HG03196 (cell line): Measurements from ENCODE around the gene KCNQ4.
A peak's percentile ranks its signal among the peaks of the same experiment; 100 is the strongest.

Source experiments
- ATAC-seq: cut with Tn5 transposase; IDR thresholded peaks from one replicate; pipeline ENCODE4 v1.9.1; 2021; ENCODE audit not compliant: unreplicated experiment

The KCNQ4 gene

GRCh38 chr1:40857737-40858136, 74.2 kb downstream of the KCNQ4 start:
- ATAC-seq: no peak

- ATAC-seq: no peak
Observed at GRCh38 chr1:40858856-40859416, 75.3 kb downstream of the KCNQ4 start.

GRCh38 chr1:40860706-40861223, 77.2 kb downstream of the KCNQ4 start:
- ATAC-seq: no peak

- ATAC-seq: no peak
Observed at GRCh38 chr1:40861224-40862003, 77.8 kb downstream of the KCNQ4 start.

- ATAC-seq: peak; percentile 87
Observed at GRCh38 chr1:40862008-40862863, 78.6 kb downstream of the KCNQ4 start, which contains the start of gene CITED4. TSS of gene CITED4 (minus strand) at chr1:40862363. CDS start at chr1:40862127, 236 bp downstream.

- no peak for ATAC-seq
Observed at GRCh38 chr1:40868051-40868723, 84.6 kb downstream of the KCNQ4 start.

- no peak for ATAC-seq
Observed at GRCh38 chr1:40870135-40870728, 86.6 kb downstream of the KCNQ4 start.

GRCh38 chr1:40872276-40872675, 88.7 kb downstream of the KCNQ4 start:
- ATAC-seq: no peak

- no peak for ATAC-seq
Observed at GRCh38 chr1:40873863-40874472, 90.4 kb downstream of the KCNQ4 start.

- no peak for ATAC-seq
Observed at GRCh38 chr1:40876436-40876761, 92.8 kb downstream of the KCNQ4 start.

GRCh38 chr1:40876891-40877290, 93.3 kb downstream of the KCNQ4 start:
- no peak for ATAC-seq

- no peak for ATAC-seq
Observed at GRCh38 chr1:40877698-40878097, 94.1 kb downstream of the KCNQ4 start.

GRCh38 chr1:40878906-40879305, 95.3 kb downstream of the KCNQ4 start:
- no peak for ATAC-seq

- no peak for ATAC-seq
Observed at GRCh38 chr1:40879482-40880175, 96.0 kb downstream of the KCNQ4 start.

GRCh38 chr1:40880813-40881549, 97.4 kb downstream of the KCNQ4 start:
- no peak for ATAC-seq

- ATAC-seq: no peak
Observed at GRCh38 chr1:40884055-40884795, 100.6 kb downstream of the KCNQ4 start.

GRCh38 chr1:40886318-40887011, 102.9 kb downstream of the KCNQ4 start:
- ATAC-seq: no peak

- no peak for ATAC-seq
Observed at GRCh38 chr1:40887012-40887378, 103.4 kb downstream of the KCNQ4 start.
